Fibroblast of lung (primary cell): Measurements from ENCODE around the gene POLR1E. TPM values are rescaled to one million over a fixed set of nuclear protein-coding genes. Genes with fewer than 3 reads are reported as not detected.

Experiments used
- DNase-seq, 2 donors: peaks; one replicate each; pipeline versions ENCODE4 v3.0.0 to v3.0.0-alpha.2; 2010; ENCODE audit warnings: low read depth in 2 of 2
- H2AFZ ChIP-seq: 2 replicates; pipeline ENCODE4 v1.5.1; 2012; ENCODE audit warnings: low read length, control low read depth, inconsistent platforms
- H3K27ac ChIP-seq: 2 replicates; pipeline ENCODE4 v1.5.1; 2011; ENCODE audit warnings: low read length, control low read depth; ENCODE audit not compliant: insufficient read depth
- H3K27me3 ChIP-seq: 2 replicates; pipeline ENCODE4 v1.5.1; 2011; ENCODE audit warnings: mild to moderate bottlenecking, low read length; ENCODE audit not compliant: control insufficient read depth, insufficient read depth
- H3K36me3 ChIP-seq: 2 replicates; pipeline ENCODE4 v1.5.1; 2011; ENCODE audit warnings: low read length; ENCODE audit not compliant: control insufficient read depth, insufficient read depth
- H3K4me1 ChIP-seq: 2 replicates; pipeline ENCODE4 v1.5.1; 2011; ENCODE audit warnings: low read length; ENCODE audit not compliant: control insufficient read depth, insufficient read depth; ENCODE audit errors: extremely low read depth
- H3K4me2 ChIP-seq: 2 replicates; pipeline ENCODE4 v1.5.1; 2011; ENCODE audit warnings: low read length, control low read depth; ENCODE audit not compliant: insufficient read depth; ENCODE audit errors: extremely low read depth
- H3K4me3 ChIP-seq, 4 experiments: fragments of 200-600 bp in 1 of 4; sonication (generic) in 1 of 4; replicated peaks in 1 of 4; 2 replicates each; pipeline ENCODE4 v1.5.1; 2011 to 2016; ENCODE audit warnings: low read length in 4 of 4, low read depth in 3 of 4, mild to moderate bottlenecking in 3 of 4, control low read depth in 2 of 4, inconsistent platforms in 1 of 4, mixed read lengths in 1 of 4; ENCODE audit not compliant: insufficient read depth in 1 of 4; ENCODE audit errors: control extremely low read depth in 1 of 4
- H3K79me2 ChIP-seq: 2 replicates; pipeline ENCODE4 v1.5.1; 2012; ENCODE audit warnings: mild to moderate bottlenecking, low read length, inconsistent platforms; ENCODE audit not compliant: control insufficient read depth, insufficient read depth
- H3K9ac ChIP-seq: 2 replicates; pipeline ENCODE4 v1.5.1; 2011; ENCODE audit warnings: mild to moderate bottlenecking, low read length, control low read depth; ENCODE audit not compliant: insufficient read depth
- H3K9me3 ChIP-seq: 2 replicates; pipeline ENCODE4 v1.5.1; 2012; ENCODE audit warnings: low read depth, low read length; ENCODE audit not compliant: control insufficient read depth, insufficient read depth
- H4K20me1 ChIP-seq: 2 replicates; pipeline ENCODE4 v1.5.1; 2011; ENCODE audit warnings: low read length; ENCODE audit not compliant: control insufficient read depth, insufficient read depth; ENCODE audit errors: extremely low read depth
- CTCF ChIP-seq, 2 donors: IDR thresholded peaks in 1 of 2; conservative IDR thresholded peaks in 1 of 2; 1 replicate in 1 of 2; 2 replicates in 1 of 2; pipeline ENCODE4 v1.5.1; 2011 to 2012; ENCODE audit warnings: low read length in 2 of 2, control low read depth in 1 of 2, inconsistent platforms in 1 of 2, low read depth in 1 of 2, mild to moderate bottlenecking in 1 of 2
- EZH2 ChIP-seq: IDR thresholded peaks from 2 replicates; pipeline ENCODE4 v1.5.1; 2012; ENCODE audit warnings: low read length, control low read depth, mild to moderate bottlenecking; ENCODE audit errors: missing control alignments
- polyA plus RNA-seq, 2 donors: library from polyadenylated mRNA; depleted of rRNA in 1 of 2; stranded (reverse) in 1 of 2; unstranded in 1 of 2; fragments of >200 nt; gene quantifications; 2 replicates each; pipeline ENCODE4 v1.2.1, GENCODE V29; 2011 to 2012; ENCODE audit warnings: missing spikeins in 1 of 2
- total RNA-seq: library from RNA; depleted of rRNA; stranded (reverse); fragments of >200 nt; gene quantifications from 2 replicates; pipeline ENCODE4 v1.2.1, GENCODE V29; 2014

POLR1E gene
- total and polyA plus RNA-seq, 2 donors (not counting 1 experiment from before 2014, with no cell fraction given) = 30.9 to 31.7 TPM

DNA sequence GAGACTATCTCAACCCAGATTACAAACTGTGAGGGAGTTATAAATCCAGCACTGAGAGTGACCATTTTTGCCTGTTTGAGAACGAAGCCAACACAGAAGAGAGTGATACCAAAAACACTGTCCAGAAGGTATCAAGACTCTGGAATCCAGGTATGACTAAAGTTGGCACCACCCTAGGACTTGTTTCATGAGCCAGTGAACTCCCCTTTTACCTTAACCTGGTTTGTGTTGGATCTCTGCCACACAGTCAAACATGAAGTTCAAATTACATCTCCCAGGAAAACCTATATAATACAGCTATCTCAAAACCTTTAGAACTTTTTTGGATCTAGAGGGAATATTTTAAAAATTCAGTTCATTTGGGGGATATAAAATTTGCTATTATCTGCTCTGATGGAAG is 31.9 kb upstream of the POLR1E start:
- Histone ChIP-seq H2AFZ (no peak overlapping the region), H3K4me3 (no peak overlapping the region), H3K9ac (no peak overlapping the region), H3K79me2 (peaks cover 40% of the 10 kb centered on the region), H3K9me3 (no peaks in the 10 kb centered on the region), H3K27me3 (no peaks in the 10 kb centered on the region), H4K20me1 (no peaks in the 10 kb centered on the region), H3K36me3 (peaks cover 1% of the 10 kb centered on the region), H3K4me1 (peaks cover 5% of the 10 kb centered on the region), H3K27ac (no peak overlapping the region), H3K4me2 (no peak overlapping the region)
- DNase-seq = no peak
- TF ChIP-seq CTCF (conservative IDR thresholded peaks at IDR 0.05 in 1 of 2, IDR thresholded peaks at IDR 0.05 in 1 of 2; ENCODE audit: low read depth in 1 of 2, low read length in 2 of 2) = no peak
- no peak for TF ChIP-seq EZH2

- Histone ChIP-seq H3K9me3 (no peaks in the 10 kb centered on the region), H3K9ac (no peak overlapping the region), H3K4me3 (no peak overlapping the region), H4K20me1 (no peaks in the 10 kb centered on the region), H3K4me2 (no peak overlapping the region), H3K4me1 (peaks cover 5% of the 10 kb centered on the region), H3K36me3 (peaks cover 1% of the 10 kb centered on the region), H3K27ac (no peak overlapping the region), H2AFZ (no peak overlapping the region), H3K27me3 (no peaks in the 10 kb centered on the region), H3K79me2 (peaks cover 39% of the 10 kb centered on the region)
- no peak for TF ChIP-seq EZH2
- DNase-seq = no peak
Observed at GRCh38 chr9:37454238-37454637, 31.5 kb upstream of the POLR1E start.

GRCh38 chr9:37455884-37456647 is 29.7 kb upstream of the POLR1E start:
- no peak overlapping the region for H3K4me2 ChIP-seq
- peaks cover 5% of the 10 kb centered on the region for H3K4me1 ChIP-seq
- no peaks in the 10 kb centered on the region for H4K20me1 ChIP-seq
- H3K79me2 ChIP-seq = peaks cover 42% of the 10 kb centered on the region
- H3K9ac ChIP-seq = no peak overlapping the region
- no peak overlapping the region for H3K4me3 ChIP-seq
- TF ChIP-seq EZH2 (no peak), CTCF (conservative IDR thresholded peaks at IDR 0.05 in 1 of 2, IDR thresholded peaks at IDR 0.05 in 1 of 2; ENCODE audit: low read depth in 1 of 2, low read length in 2 of 2) (no peak)
- no peak overlapping the region for H2AFZ ChIP-seq
- no peak for DNase-seq
- no peaks in the 10 kb centered on the region for H3K27me3 ChIP-seq
- H3K27ac ChIP-seq = no peak overlapping the region
- H3K9me3 ChIP-seq = no peaks in the 10 kb centered on the region
- no peaks in the 10 kb centered on the region for H3K36me3 ChIP-seq
